Measurements from ENCODE around the gene MARCHF3. TPM values are rescaled to one million over a fixed set of nuclear protein-coding genes. Genes with fewer than 3 reads are reported as not detected.

The MARCHF3 gene
- total and polyA plus RNA-seq, 2 of the 13 experiments (the other 11 are each of a cell fraction or from before 2014, with no cell fraction given), result 4.8 to 11.9 TPM

DNA sequence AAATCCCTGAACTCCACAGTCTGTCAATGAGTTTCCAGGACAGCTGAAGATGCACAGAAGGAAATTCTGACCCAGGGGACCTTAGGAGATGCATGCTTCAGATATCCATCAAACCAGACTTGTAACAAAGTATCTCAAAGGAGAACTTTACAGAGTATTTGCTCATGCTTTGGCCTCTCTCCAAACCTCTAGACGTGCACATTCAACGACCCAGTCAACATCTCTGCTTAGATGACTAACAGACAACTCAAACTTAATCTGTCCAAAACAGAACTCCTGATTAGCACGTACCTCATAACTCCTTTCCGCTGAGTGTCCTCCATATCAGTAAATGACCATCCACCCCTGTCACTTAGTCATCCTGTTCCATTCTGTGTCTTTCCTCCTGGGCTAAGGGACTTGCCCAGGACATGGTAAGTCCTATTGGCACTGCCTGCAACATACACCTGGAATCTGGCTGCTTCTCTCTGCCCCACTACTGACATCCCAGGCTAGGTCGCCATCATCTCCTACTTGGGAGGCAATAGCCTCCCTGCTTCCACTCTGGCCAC lies 146.0 kb downstream of the MARCHF3 start:
- H3K4me2 ChIP-seq (ENCODE audit: low read depth, low read length), result no peak overlapping the region

DNA sequence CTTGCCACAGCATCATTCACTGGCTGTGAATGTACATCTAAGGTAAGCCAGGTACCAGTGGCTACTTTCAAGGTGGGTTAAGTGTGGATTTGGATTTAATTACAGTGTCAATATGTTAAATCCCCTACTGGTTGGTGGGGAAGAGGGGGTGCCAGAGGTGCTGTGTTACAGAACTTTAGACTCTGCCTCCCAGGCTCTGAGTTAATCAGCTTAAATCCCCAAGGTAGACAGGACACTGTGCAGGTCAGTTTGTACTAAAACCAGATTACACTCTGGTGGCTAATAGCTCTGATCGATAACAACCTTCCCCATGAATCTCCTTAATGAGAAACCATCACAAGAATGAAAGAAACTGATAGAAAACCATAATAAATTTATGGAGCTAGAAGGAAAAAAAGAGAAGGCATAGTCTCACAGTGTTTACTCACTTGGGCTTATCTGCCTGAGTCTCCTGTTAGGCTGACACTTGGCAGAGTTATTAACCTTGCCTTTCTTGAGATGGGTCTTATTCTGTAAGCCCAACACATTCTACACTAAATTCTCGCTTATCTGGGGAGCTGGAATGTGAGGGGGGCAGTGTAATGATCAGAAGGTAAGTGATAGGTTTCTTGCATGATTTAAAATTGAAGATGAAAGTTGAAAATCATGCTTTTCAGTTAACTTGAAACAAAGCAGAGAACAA lies 146.7 kb downstream of the MARCHF3 start:
- Histone ChIP-seq H4K20me1 (ENCODE audit: insufficient read depth, low read length) (no peaks in the 10 kb centered on the region), H3K4me1 (ENCODE audit: insufficient read depth, low read length) (no peaks in the 10 kb centered on the region), H3K27me3 (ENCODE audit: control insufficient read depth in 1 of 2, insufficient read depth in 2 of 2, low read length in 2 of 2) (no peaks in the 10 kb centered on the region), H3K9me3 (ENCODE audit: low read length) (no peaks in the 10 kb centered on the region), H3K4me3 (replicated peaks in 1 of 3; ENCODE audit: insufficient read depth in 1 of 3, low read depth in 2 of 3, low read length in 3 of 3) (no peak overlapping the region), H2AFZ (ENCODE audit: low read length) (no peak overlapping the region), H3K4me2 (ENCODE audit: low read depth, low read length) (no peak overlapping the region), H3K9ac (ENCODE audit: insufficient read depth, low read depth, low read length) (no peak overlapping the region), H3K27ac (ENCODE audit: extremely low read length, insufficient read depth, low read length) (no peak overlapping the region), H3K79me2 (ENCODE audit: insufficient read depth, low read length) (no peaks in the 10 kb centered on the region), H3K36me3 (replicated peaks in 1 of 2; ENCODE audit: control insufficient read depth in 1 of 2, insufficient read depth in 2 of 2, low read length in 2 of 2) (no peaks in the 10 kb centered on the region)
- TF ChIP-seq, protein P1, sequence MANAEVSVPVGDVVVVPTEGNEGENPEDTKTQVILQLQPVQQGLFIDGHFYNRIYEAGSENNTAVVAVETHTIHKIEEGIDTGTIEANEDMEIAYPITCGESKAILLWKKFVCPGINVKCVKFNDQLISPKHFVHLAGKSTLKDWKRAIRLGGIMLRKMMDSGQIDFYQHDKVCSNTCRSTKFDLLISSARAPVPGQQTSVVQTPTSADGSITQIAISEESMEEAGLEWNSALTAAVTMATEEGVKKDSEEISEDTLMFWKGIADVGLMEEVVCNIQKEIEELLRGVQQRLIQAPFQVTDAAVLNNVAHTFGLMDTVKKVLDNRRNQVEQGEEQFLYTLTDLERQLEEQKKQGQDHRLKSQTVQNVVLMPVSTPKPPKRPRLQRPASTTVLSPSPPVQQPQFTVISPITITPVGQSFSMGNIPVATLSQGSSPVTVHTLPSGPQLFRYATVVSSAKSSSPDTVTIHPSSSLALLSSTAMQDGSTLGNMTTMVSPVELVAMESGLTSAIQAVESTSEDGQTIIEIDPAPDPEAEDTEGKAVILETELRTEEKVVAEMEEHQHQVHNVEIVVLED (CRISPR knock-in tag; IDR thresholded peaks at IDR 0.05; ENCODE audit: borderline replicate concordance), result no peak
- no peak for TF ChIP-seq KDM5B (CRISPR knock-in tag; IDR thresholded peaks at IDR 0.05; ENCODE audit: borderline replicate concordance)
- no peak for TF ChIP-seq MATR3 (CRISPR knock-in tag; IDR thresholded peaks at IDR 0.05)
- no peak for TF ChIP-seq JUND (CRISPR knock-in tag; IDR thresholded peaks at IDR 0.05)
- TF ChIP-seq CHD2 (IDR thresholded peaks at IDR 0.05; ENCODE audit: low read depth, low read length), result no peak
- TF ChIP-seq KMT2B (CRISPR knock-in tag; IDR thresholded peaks at IDR 0.05), result no peak
- BruUV-seq (replicated peaks), result no TSS peak
- DNase-seq (ENCODE audit: low spot score) (no peak), FAIRE-seq (no peak), ATAC-seq (0 out of 3 replicates have a peak, but pooled peaks have one; percentile 28)
- ChIA-PET CTCF (ENCODE audit: low intra/inter-chr PET ratio, low total read pairs) (no interaction called here), POLR2A (no interaction called here)
- WGBS (ENCODE audit: low lambda C conversion rate), result 86% methylated on average over 2 of the region's 2 CpGs
- in situ Hi-C loops (cut with HindIII; ENCODE audit: extremely low pct_ligation_motif_present, low pct_unique_long_range_greater_than_20kb) (no loop called here), intact Hi-C loops (cut with micrococcal nuclease; ENCODE audit: unreplicated experiment) (no loop called here)

More for the DNA sequence above, 146.0 kb downstream of the MARCHF3 start:
- DNase-seq (ENCODE audit: low spot score), result no peak
- TF ChIP-seq RXRA (CRISPR knock-in tag; IDR thresholded peaks at IDR 0.05), result no peak
- no peak for TF ChIP-seq KLF9 (CRISPR knock-in tag; IDR thresholded peaks at IDR 0.05; ENCODE audit: low read depth)
- CTCF ChIA-PET (ENCODE audit: low intra/inter-chr PET ratio, low total read pairs), result no interaction called here
- Histone ChIP-seq H3K9me3 (ENCODE audit: low read length) (no peaks in the 10 kb centered on the region), H3K79me2 (ENCODE audit: insufficient read depth, low read length) (no peaks in the 10 kb centered on the region), H3K36me3 (replicated peaks in 1 of 2; ENCODE audit: control insufficient read depth in 1 of 2, insufficient read depth in 2 of 2, low read length in 2 of 2) (no peaks in the 10 kb centered on the region), H3K27me3 (ENCODE audit: control insufficient read depth in 1 of 2, insufficient read depth in 2 of 2, low read length in 2 of 2) (no peaks in the 10 kb centered on the region), H3K27ac (ENCODE audit: extremely low read length, insufficient read depth, low read length) (no peak overlapping the region), H3K4me1 (ENCODE audit: insufficient read depth, low read length) (no peaks in the 10 kb centered on the region), H3K9ac (ENCODE audit: insufficient read depth, low read depth, low read length) (no peak overlapping the region), H3K4me3 (replicated peaks in 1 of 3; ENCODE audit: insufficient read depth in 1 of 3, low read depth in 2 of 3, low read length in 3 of 3) (no peak overlapping the region), H2AFZ (ENCODE audit: low read length) (no peak overlapping the region), H4K20me1 (ENCODE audit: insufficient read depth, low read length) (no peaks in the 10 kb centered on the region)
- intact Hi-C loops (cut with micrococcal nuclease; ENCODE audit: unreplicated experiment), result no loop called here
- no peak for FAIRE-seq
- WGBS (ENCODE audit: low lambda C conversion rate), result 89% methylated on average over 5 of the region's 5 CpGs
- POLR2A ChIA-PET, result no interaction called here
- no peak for ATAC-seq
- in situ Hi-C loops (cut with HindIII; ENCODE audit: extremely low pct_ligation_motif_present, low pct_unique_long_range_greater_than_20kb), result no loop called here
- BruUV-seq (replicated peaks), result no TSS peak
